ENCODE results near the gene TMEM167B. TPM values are rescaled to one million over a fixed set of nuclear protein-coding genes. Genes with fewer than 3 reads are reported as not detected.

TMEM167B gene
- total RNA-seq, 2 donors from 2014 or later = 33.6 to 33.9 TPM

DNA sequence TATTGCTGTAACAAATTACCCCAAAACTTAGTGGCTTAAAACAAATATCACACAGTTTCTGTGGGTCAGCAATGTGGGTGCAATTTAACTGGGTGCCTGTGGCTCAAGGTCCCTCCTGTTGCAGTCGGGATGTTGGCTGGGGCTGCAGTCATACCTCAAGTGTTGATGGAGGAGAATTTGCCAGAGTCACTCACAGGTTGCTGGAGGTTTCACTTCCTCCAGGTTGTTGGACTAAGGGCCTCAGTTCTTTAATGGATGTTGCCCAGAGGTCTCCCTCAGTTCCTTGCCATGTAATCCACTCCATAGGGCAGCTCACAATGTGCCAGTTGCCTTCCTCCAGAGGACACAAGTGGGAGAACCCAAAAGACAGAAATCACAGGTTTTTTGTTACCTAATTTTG, 12.2 kb upstream of the TMEM167B start:
- intact Hi-C loops (cut with DNase I) = no loop called here
- DNase-seq (ENCODE audit: low spot score) = no peak

DNA sequence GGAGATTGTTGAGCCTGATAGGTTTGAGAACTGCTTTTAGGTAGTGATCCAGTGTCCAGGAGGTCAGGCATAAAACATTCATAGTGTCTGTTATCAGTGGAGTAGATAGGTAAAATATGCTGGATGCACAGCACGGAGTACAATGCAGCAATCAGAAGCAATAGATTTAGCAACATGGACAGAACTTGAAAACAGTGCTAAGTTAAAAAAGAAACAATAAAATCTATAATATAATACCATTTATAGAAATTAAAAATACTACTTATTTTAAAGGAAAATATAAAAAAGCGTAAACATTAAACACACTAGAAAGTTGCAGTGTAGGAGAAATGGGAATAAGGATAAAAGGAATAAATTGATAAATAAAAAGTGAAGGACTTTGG, 11.3 kb upstream of the TMEM167B start:
- intact Hi-C loops (cut with DNase I) = no loop called here
- no peak for DNase-seq (ENCODE audit: low spot score)

DNA sequence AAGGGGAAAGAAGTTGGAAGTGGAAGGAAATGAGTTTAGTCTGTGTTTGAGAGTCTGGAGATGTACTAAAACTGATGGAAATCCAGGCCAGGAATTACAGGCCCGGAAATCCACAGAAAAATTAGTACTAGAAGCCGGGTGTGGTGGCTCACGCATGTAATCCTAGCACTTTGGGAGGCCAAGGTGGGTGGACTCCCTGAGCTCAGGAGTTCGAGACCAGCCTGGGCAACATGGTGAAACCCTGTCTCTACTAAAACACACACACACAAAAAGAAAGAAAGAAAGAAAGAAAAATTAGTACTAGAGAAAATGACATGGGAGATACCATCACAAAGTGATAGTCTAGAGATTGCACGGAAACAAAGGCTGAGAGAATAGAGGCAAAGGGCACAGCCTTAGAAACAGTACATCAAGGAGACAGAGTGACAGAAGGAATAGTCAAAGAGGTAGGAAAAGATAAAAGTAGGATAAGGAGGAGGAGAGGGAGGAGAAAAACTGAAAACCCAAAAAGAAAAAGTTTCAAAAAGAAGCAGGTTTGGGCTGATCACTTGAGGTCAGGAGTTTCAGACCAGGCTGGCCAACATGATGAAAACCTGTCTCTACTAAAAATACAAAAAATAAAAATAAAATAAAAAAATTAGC, 10.0 kb upstream of the TMEM167B start:
- intact Hi-C loops (cut with DNase I) = no loop called here

DNA sequence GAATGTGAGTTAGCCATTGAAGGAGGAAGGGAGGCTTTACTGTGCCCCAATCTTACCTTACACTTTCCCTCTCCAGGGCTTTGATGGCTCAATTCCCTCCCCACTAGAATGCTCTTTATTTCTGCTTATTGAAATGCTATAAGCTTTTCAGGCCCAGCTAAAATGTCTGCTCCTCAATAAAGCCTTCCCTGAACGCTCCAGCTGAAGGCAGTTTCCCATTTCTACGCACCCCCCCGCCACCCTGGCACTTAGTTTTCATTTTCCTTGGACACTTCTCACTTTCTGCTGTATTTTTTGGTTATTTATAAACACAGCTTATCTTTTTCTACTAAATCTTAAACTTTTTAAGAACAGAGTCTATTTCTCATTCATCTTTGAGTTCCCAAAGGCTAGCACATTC, 7.1 kb upstream of the TMEM167B start:
- intact Hi-C loops (cut with DNase I) = no loop called here
- no peak for DNase-seq (ENCODE audit: low spot score)

More for the DNA sequence above, 10.0 kb upstream of the TMEM167B start:
- no peak for DNase-seq (ENCODE audit: low spot score)

DNA sequence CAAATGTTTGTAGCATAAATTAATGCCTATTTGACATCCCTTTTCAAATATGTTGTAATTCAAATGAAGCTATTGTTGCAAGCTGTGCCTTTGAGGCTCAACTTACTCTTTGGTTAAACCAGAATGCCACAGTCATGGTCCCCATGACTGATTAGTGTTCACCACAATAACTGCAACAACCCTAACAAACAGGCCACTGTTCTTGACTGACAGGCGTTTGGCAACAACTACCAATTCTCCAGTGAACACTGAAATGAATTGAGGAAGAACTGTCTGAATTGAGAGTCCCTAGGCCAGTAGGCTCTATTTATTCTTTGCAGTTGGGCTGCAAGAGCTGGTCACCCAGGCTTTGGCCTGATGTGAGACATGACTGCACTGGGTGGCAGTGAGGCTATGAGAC, 6.6 kb upstream of the TMEM167B start:
- intact Hi-C loops (cut with DNase I) = no loop called here

DNA sequence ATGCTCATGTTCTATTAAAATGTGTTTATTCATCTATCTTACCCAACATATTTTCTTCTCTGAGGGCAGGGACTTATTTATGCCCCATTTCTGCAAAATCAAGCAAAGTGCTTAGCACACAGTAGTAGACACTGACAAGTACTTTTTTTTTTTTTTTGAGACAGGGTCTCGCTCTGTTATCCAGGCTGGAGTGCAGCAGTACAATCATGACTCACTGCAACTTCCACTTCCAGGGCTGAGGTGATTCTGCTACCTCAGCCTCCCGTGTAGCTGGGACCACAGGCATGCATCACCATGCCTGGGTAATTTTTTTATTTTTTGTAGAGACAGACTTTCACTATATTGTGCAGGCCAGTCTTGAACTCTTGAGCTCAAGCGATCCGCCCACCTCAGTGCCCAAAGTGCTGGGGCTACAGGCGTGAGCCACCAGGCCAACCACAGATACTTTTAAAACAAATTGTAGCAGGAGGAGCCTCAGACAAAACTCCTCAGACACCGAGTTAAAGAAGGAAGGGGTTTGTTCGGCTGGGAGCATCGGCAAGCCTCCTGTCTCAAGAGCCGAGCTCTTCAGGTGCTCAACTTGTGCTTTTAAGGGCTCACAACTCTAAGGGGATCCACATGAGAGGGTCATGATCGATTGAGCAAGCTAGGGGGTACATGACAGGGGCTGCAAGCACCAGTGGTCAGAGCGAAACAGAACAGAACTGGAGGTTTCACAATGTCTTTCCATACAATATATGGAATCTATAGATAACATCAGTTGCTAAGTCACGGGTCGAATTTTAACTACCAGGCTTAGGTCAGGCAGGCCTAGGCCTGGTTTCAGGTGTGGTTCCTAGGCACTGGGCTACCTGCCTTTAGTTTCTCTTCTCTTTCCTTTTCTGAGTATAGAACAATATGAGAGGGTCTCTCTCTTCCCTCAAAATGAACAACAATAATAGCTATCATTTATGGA, 5.7 kb upstream of the TMEM167B start:
- intact Hi-C loops (cut with DNase I) = no loop called here
- no peak for DNase-seq (ENCODE audit: low spot score)

More for the DNA sequence above, 6.6 kb upstream of the TMEM167B start:
- no peak for DNase-seq (ENCODE audit: low spot score)

DNA sequence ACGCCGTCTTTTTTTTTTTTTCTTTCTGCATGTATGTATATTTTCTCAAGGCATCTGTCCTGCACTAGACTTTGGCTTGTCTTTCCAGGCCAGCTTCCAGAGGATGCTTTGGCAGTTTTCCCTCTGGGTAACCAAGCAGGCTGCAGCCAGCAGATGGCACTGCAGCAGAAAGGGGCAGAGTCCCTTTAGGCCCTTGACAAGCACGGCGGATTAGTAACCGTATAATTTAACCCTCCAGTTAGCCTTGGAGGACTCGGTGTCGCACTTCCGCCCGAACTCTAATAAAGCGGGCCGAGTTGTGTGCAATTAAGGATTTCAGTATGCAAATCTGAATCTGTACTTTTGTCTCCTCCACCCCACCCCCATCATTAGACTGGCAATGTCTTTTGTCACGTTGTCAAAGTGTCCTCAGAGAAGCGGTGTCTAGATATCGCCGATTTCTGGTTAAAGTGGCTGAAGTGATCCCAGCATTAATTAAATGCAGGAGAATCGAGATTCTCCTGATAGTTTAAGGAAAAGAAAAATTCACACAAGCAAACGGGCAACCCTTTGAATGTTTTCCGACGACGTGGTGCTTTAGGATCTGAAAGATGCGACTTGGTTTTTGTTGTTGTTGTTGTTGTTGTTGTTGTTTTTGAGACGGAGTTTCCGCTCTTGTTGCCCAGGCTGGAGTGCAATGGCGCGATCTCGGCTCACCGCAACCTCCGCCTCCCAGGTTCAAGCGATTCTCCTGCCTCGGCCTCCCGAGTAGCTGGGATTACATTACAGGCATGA, 1.1 kb upstream of the TMEM167B start:
- peak; percentile 81 for DNase-seq (ENCODE audit: low spot score)

DNA sequence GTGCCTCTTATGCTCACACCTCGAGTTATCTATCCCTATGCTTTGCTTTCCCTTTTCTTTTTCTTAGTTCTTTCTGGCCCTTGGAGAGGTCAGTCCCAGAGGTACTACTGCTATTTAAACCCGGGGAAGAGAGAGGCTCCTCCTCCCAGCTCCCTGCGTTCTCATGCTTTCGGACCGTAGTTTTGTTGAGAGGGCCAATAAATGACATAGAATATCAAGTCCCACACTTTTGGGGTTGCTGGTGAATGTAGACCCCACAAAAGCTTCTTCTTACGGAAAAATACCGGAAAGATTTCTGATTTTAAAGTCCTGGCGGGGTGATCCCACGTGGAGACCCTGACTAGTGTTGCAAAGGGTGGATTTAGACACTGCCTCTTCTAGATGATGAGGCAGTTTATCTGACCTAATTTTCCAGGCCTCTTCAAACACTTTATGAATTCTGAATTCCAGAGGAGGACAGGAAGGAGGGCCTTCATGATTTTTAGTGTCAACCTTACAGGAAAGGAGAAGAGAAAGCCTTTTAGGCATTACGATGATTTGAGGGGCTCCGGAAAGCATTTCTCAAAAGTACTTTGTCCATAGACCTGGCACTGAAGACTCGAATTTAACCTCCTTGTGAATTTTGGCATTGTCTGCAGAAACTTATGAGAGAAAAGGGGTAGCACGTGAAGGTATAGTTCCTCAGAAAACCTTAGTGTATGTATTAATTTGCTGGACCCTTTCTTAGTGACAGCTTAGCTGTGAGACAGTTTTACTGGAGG, 694 bp downstream of the TMEM167B start:
- intact Hi-C loops (cut with DNase I) = no loop called here
- no peak for DNase-seq (ENCODE audit: low spot score)

More for the DNA sequence above, 1.1 kb upstream of the TMEM167B start:
- intact Hi-C loops (cut with DNase I) = no loop called here

DNA sequence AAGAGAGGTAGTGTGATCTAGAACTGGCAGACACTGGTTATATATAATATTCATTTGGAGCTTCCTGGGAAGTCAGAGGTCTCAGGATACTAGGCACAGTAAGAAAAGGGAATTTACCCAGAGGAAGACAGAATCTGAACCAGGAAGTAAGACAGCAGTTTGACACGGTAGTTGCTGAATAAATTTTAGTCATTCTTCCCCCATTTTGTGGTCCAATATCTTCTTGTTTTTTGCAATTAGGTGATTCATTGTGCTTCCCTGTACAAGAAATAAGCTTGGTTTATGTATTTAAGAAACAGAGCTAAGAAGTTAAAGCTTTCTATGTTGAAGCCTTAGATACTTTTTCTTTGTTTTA, 1.3 kb downstream of the TMEM167B start:
- intact Hi-C loops (cut with DNase I) = no loop called here
- DNase-seq (ENCODE audit: low spot score) = no peak

DNA sequence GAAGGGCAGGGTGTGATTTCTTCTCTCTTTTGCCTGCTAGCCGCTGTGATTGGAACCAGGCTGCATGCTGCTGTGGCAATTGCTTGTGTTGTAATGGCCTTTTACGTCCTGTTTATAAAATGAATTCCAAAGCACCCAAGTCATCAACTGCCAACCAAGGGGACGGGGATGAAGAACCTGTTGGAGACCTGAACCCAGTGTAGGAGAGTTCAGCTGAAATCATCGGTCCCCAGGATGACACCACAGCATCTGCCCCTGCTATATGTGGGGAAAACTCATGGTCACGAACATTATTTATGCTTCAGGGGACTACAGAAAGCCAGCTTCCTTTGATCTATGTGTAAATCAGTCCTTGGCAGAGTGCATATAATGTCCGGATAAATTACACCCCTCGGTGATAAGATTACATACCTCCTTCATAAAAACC, 3.8 kb downstream of the TMEM167B start:
- intact Hi-C loops (cut with DNase I) = no loop called here
- DNase-seq (ENCODE audit: low spot score) = no peak

DNA sequence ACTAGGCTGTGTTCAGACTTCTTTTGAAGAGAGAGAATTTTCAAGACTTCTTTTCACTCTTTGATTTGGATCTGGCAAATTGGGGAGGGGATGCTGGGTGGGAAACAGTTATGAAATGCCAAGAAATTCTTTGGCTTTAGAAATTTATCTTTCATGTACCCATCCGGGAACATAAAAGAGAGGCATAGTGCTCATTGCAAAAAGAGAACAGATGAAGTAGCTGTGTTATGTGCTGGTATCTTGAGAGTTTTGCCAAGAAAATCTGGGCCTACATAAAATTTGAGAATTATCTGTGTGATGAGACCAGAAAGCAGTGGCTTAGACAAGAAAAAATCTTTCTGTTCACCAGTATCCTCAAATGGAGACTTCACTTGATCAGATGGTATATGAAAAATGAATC, 4.3 kb downstream of the TMEM167B start:
- intact Hi-C loops (cut with DNase I) = no loop called here
- no peak for DNase-seq (ENCODE audit: low spot score)

DNA sequence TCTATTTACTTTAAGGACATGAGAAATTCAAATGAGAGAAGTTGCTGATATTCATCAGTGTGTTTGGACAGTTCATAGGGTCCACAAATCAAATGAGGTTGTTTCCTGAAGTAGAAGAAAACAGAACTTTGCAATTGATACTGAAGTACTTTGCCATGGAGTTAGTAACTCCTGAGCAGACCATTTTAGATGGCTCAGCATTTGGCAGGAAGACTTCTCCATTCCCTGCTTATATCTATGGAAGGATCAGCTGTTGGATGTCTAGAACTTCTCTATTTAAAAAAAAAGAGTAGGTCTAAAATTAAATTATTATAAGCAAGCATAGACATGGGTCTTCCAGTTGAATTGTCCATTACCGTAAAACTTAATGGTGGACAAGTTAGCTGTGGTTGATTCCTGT, 5.1 kb downstream of the TMEM167B start:
- no peak for DNase-seq (ENCODE audit: low spot score)
- intact Hi-C loops (cut with DNase I) = no loop called here

DNA sequence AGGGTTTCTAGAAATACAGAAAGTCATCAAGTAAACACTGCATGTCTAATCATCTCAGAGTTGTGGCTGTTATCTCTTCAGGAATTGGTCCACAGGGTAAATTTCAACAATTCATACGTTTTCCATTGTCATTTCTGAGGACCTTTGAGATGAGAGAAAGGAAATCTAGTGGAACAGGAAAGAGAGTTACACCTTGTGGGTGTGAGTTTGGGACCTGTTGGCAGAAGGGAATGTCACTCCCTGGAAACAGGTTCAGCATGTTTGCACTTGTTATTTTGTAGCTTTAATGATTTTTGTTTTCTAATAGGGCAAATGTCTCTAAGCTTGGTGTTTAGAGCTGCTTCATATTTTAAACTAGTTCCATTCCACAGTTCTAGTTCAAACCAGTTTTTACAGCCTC, 5.6 kb downstream of the TMEM167B start:
- no peak for DNase-seq (ENCODE audit: low spot score)
- intact Hi-C loops (cut with DNase I) = no loop called here

DNA sequence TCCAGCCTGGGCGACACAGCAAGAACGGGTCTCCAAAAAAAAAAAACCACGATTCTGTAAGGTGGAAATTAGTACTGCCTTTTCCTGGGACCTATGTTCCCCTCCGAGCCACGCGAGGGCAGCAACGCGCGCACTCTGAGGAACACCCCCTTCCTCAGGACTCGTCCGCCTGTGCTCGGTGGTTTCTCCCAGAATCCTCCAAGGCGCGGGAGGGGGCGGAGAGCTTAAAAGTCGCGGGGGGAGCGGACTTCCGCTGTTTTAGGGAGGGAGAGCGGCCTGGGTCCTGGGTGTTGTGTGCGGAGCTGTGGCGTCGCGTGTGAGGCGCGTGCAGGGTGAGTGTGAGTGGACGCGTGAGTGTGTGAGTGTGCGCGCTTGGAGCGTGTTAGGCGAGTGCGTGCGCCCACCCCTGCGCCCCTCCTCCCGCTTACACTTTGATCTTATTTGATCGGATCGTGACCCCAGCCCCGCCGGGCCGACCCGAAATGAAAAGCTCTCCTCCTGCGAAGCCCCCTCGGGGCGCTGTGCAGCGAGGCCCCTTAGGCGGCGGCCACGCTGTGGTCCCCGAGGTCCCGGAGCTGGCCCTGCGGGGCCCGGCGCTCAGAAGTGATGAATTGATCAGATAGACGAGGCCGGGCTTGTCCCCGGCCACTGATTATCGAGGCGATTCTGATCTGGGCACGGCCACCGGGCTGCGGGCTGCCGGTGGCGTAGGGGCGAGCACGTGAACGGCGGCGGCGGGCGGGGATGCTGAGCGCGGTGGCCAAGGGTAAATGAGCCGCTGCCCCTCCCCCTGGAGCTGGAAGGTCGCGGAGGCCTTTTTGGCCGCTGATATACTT, 9.6 kb downstream of the TMEM167B start:
- DNase-seq (ENCODE audit: low spot score) = peak; percentile 99
- intact Hi-C loops (cut with DNase I) = no loop called here

DNA sequence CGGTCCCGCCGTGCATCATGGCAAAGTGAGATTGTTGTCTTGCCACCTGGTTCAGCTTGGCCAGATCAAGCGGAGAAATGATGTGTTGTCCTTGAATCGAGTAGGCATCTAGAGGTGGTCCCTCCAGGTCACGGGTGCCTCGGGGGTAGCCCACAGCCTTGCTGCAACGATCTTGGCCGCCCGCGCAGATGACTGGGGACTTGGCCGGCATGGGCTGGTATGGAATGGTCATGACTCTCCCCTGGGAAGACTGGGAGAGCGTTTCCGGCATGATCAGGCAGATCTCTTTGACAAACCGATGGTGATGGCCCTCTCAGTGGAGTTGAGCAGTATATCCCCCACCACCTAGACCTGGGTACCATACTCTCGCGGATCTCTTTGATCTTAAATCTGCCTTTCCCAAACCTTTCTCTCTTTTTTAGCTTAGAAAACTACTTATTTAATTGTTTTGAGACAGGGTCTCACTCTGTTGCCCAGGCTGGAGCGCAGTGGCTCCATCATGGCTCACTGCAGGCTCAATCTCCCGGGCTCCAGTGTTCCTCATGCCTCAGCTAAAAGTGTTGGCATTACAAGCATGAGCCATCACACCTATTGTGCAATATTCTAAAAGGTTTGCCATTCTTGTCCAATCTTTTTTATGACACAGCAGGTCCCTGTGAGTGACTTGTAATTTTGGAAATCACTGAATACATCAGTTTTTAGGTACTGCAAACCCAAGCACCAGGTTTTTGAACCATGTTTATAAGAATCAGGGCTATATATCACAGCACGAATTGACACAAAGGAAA, 14.0 kb downstream of the TMEM167B start:
- intact Hi-C loops (cut with DNase I) = no loop called here
- peak; percentile 76 for DNase-seq (ENCODE audit: low spot score)

DNA sequence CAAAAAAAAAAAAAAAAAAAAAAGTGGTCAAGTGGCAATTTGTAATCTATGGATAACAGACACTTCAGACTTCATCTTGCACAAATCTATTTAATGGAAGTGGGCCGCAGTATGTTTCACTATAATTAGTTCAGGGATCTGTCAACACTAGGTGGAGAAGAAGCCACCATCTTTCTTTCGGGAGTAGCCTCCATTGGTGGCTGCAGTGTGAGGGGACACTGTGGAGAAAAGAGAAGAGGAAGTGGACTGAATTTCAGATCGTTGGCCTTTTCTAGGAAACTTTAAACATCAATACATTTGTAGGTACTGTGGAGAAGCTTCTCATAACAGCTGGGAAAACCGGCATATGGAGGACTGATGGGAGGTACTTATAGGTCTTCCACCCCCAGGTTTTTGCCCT, 15.3 kb downstream of the TMEM167B start:
- no peak for DNase-seq (ENCODE audit: low spot score)
- intact Hi-C loops (cut with DNase I) = no loop called here

DNA sequence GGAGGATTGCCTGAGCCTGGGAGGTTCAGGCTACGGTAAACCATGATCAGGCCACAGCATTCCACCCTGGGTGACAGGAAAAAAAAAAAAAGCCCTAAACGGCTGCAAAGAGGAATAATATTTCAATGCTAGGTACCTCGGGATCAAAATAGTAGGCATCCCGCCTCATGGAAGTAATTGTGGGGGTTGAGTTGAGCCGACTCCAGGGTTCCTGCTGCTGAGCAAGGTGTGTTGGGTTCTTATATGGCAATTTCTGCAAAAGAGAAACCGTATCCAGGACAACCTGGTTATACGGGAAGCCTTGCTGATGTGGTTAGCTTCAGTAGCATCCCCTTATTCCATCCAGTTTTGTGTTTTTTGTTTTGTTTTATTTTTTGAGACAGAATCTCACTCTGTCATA, 17.2 kb downstream of the TMEM167B start:
- intact Hi-C loops (cut with DNase I) = no loop called here

DNA sequence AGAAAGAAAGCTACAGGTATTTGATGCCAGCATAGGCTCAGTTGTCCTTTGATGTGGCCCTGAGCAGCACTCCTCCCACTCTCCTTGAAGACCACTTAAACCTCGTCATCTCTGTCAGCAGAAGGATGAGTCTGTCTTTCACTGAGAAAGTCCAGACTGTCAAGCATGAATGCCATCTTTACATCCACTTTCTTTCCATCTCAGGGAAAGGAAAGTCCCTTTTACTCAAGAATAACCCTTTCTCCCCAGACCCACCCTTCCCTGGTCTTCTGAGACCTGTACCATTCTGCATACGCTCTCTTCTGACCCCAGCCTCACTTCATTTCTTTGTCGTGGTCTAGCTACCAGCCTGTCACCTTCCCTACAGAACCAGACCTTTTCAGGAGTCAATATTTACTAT, 19.3 kb downstream of the TMEM167B start:
- intact Hi-C loops (cut with DNase I) = no loop called here
- DNase-seq (ENCODE audit: low spot score) = no peak

More for the DNA sequence above, 17.2 kb downstream of the TMEM167B start:
- no peak for DNase-seq (ENCODE audit: low spot score)

All from posterior vena cava (tissue), 2 donors.